Endothelial cell (in vitro differentiated cells): ENCODE data around the gene VRK3. TPM values are rescaled to one million over a fixed set of nuclear protein-coding genes. Genes with fewer than 3 reads are reported as not detected.

Experiments
- DNase-seq: peaks from one replicate; pipeline ENCODE4 v3.0.0; 2021; ENCODE audit warnings: low spot score
- H3K27ac Mint-ChIP-seq: one replicate; pipeline ENCODE4 v1.8.0; 2021; ENCODE audit warnings: mixed read lengths, inconsistent platforms; ENCODE audit not compliant: unreplicated experiment
- H3K27me3 Mint-ChIP-seq: one replicate; pipeline ENCODE4 v1.8.0; 2021; ENCODE audit warnings: mild to moderate bottlenecking, moderate library complexity, mixed read lengths, inconsistent platforms; ENCODE audit not compliant: unreplicated experiment
- H3K36me3 Mint-ChIP-seq: one replicate; pipeline ENCODE4 v1.8.0; 2021; ENCODE audit warnings: mild to moderate bottlenecking, low read depth, mixed read lengths, inconsistent platforms; ENCODE audit not compliant: unreplicated experiment
- H3K4me1 Mint-ChIP-seq: one replicate; pipeline ENCODE4 v1.8.0; 2021; ENCODE audit warnings: mild to moderate bottlenecking, mixed read lengths, inconsistent platforms; ENCODE audit not compliant: unreplicated experiment
- H3K4me3 Mint-ChIP-seq: one replicate; pipeline ENCODE4 v1.8.0; 2021; ENCODE audit warnings: mild to moderate bottlenecking, mixed read lengths, inconsistent platforms; ENCODE audit not compliant: unreplicated experiment
- H3K9me3 Mint-ChIP-seq: one replicate; pipeline ENCODE4 v1.8.0; 2021; ENCODE audit warnings: mixed read lengths, inconsistent platforms; ENCODE audit not compliant: unreplicated experiment
- total RNA-seq: library from RNA; stranded (reverse); fragmentation: NEBNext Ultra II Directional; extraction: Animal tissue kit (Norgen Biotek cat#: 25700); gene quantifications from one replicate; pipeline ENCODE4 v1.2.1, GENCODE V29; 2021; ENCODE audit not compliant: unreplicated experiment
- TF ChIP-seq, protein P1 (sequence below): fragments of 200-600 bp; sonication (generic); IDR thresholded peaks from one replicate; pipeline ENCODE4 v1.5.0; 2021; ENCODE audit warnings: antibody characterized with exemption; ENCODE audit not compliant: unreplicated experiment

The VRK3 gene
- total RNA-seq, 1 donor from 2014 or later = 51.2 TPM

DNA sequence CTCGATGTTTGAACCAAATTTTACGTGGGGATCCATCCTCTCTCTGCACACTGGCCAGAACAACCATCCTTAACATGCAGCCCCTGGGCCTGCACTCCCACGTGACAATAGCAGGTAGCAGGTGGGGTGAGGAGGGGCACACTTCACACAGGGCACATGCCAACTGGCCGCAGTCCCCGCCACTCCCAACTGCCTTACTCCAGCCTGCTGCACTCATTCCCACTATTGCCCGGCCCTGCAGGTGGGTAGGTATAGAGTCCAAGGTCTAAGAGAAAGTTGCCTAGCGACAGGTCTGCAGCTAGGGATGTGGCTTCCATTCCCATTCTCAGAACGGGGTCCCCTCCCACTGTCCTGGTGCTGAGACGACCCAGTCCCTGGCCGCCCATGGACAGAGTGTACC, 18.0 kb downstream of the VRK3 start:
- no peak for DNase-seq
- Mint-ChIP-seq H3K9me3 (no peaks in the 10 kb centered on the region), H3K27ac (no peak overlapping the region), H3K27me3 (peaks cover under 1% of the 10 kb centered on the region), H3K4me3 (no peak overlapping the region), H3K36me3 (peaks cover 40% of the 10 kb centered on the region), H3K4me1 (no peaks in the 10 kb centered on the region)
- TF ChIP-seq, protein P1, sequence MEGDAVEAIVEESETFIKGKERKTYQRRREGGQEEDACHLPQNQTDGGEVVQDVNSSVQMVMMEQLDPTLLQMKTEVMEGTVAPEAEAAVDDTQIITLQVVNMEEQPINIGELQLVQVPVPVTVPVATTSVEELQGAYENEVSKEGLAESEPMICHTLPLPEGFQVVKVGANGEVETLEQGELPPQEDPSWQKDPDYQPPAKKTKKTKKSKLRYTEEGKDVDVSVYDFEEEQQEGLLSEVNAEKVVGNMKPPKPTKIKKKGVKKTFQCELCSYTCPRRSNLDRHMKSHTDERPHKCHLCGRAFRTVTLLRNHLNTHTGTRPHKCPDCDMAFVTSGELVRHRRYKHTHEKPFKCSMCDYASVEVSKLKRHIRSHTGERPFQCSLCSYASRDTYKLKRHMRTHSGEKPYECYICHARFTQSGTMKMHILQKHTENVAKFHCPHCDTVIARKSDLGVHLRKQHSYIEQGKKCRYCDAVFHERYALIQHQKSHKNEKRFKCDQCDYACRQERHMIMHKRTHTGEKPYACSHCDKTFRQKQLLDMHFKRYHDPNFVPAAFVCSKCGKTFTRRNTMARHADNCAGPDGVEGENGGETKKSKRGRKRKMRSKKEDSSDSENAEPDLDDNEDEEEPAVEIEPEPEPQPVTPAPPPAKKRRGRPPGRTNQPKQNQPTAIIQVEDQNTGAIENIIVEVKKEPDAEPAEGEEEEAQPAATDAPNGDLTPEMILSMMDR = no peak

DNA sequence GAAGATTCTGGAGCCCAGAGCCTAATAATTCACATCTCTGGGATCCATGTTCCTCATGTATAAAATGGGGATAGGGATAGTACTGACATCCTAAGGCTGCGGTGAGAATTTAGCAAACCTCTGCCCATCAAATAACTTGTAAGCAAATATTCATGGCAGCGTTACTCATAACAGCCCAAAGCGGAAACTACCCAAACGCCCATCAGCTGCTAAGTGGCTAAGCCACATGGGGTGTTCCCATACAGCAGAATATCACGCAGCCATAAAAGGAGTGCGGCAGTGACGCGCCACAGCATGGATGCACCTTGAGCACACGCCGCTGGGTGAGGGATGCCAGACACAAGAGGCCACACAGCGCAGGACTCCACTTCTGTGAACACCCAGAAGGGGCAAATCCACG, 19.7 kb downstream of the VRK3 start:
- TF ChIP-seq, protein P1 = no peak
- DNase-seq = no peak
- no peak overlapping the region for H3K27ac Mint-ChIP-seq
- no peaks in the 10 kb centered on the region for H3K9me3 Mint-ChIP-seq
- no peaks in the 10 kb centered on the region for H3K4me1 Mint-ChIP-seq
- H3K4me3 Mint-ChIP-seq = no peak overlapping the region
- peaks cover 3% of the 10 kb centered on the region for H3K27me3 Mint-ChIP-seq
- H3K36me3 Mint-ChIP-seq = peaks cover 38% of the 10 kb centered on the region

DNA sequence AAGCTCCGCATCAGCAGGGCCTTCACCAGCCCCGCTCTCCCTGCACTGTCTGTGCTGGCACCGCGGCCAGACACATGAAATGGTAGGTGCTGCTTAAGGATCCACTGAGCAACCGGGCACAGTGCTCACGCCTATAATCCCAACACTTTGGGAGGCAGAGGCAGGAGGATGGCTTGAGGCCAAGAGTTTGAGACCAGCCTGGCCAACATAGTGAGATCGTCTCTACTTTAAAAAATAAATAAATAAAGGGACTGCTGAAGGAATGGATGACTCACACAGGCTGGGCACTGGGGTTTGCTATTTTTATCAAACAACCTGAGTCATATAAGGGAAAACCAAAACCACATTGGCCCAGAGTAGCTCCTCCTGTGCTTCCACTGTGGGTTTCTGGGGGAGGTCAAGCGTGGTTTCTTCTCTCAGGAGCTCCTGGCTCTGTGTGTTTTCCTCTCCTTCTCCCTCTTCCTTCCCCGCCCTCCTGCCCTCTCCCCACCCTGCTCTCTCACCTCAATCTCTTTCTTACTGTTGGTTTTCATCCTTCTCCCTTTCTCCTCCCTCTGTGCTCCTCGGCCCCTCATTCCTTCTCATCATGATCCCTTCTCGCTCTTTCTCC, 21.3 kb downstream of the VRK3 start:
- no peak overlapping the region for H3K27ac Mint-ChIP-seq
- no peak for DNase-seq
- H3K27me3 Mint-ChIP-seq = peaks cover 3% of the 10 kb centered on the region
- peaks cover 41% of the 10 kb centered on the region for H3K36me3 Mint-ChIP-seq
- TF ChIP-seq, protein P1 = no peak
- H3K4me3 Mint-ChIP-seq = no peak overlapping the region
- no peaks in the 10 kb centered on the region for H3K9me3 Mint-ChIP-seq
- H3K4me1 Mint-ChIP-seq = no peaks in the 10 kb centered on the region

DNA sequence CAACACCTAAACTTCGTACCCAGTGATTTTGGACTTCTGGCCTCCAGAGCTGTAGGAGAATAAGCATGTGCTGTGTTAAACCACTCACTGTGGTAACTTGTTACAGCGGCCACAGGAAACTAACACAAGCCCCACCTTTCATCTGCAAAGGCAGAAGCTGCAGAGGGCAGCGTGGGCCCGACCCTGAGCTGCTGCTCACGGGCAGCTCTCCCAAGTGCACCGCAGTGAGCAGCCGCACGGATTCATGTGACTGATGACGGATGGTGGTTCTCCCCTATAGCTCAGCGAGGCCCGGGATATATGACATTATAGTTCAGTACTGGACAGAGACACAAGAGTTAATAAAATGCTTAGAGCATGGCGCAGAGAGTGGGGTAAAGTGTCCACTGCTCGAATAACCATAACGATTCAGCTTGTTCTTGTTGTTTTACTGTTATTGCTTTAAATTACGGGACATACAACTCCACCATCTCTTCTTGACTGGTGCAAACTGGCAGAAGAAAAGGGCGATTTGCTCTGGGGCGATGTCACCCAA, 21.9 kb downstream of the VRK3 start:
- peaks cover 41% of the 10 kb centered on the region for H3K36me3 Mint-ChIP-seq
- TF ChIP-seq, protein P1 = no peak
- H3K27me3 Mint-ChIP-seq = peaks cover 3% of the 10 kb centered on the region
- DNase-seq = no peak
- no peaks in the 10 kb centered on the region for H3K9me3 Mint-ChIP-seq
- no peak overlapping the region for H3K4me3 Mint-ChIP-seq
- H3K4me1 Mint-ChIP-seq = no peaks in the 10 kb centered on the region
- H3K27ac Mint-ChIP-seq = no peak overlapping the region

DNA sequence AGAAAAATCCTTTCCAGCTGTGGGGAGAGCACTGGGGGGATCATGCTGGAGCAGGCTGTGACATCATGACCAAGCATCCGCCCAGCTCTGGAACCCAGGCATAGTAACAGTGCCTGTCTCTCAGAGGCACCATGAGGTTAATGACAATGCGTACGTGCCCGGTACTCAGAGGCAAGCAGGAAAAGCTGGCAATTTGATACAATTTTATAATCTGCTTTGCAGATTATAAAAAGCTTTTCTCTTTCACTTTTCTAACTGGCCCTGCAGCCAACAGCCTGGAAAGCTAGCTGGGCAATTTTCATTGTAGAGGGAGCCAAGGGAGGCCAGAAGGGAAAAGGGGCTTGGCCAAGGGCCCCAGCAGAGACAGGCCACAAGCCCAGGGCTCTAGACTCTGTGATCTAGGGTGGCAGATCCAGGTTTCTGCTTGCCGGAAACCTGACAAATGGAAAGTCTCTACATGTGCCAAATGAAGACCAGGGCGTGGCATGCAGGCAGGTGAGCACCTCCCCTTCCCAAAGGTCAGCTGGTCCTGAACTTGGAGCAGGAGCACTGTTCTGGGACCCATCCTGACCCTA, 22.7 kb downstream of the VRK3 start:
- no peaks in the 10 kb centered on the region for H3K9me3 Mint-ChIP-seq
- H3K4me1 Mint-ChIP-seq = no peaks in the 10 kb centered on the region
- peaks cover 39% of the 10 kb centered on the region for H3K36me3 Mint-ChIP-seq
- DNase-seq = no peak
- peaks cover 3% of the 10 kb centered on the region for H3K27me3 Mint-ChIP-seq
- TF ChIP-seq, protein P1 = no peak
- no peak overlapping the region for H3K4me3 Mint-ChIP-seq
- no peak overlapping the region for H3K27ac Mint-ChIP-seq
